ENCODE measurements around the gene OR4C45.
"Not testable (repeated sequence)": the region's sequence is repeated elsewhere in the genome, so short reads cannot be mapped to it uniquely, and the experiment has no call there.

OR4C45 gene

GRCh38 chr11:50032574-50032973 lies at the start of gene OR4C45:
OR4C45 (plus strand) TSS chr11:50032874.
- Histone ChIP-seq H3K4me1 (ENCODE audit: insufficient read depth, low read length) (no peaks in the 10 kb centered on the region), H3K9me3 (ENCODE audit: control insufficient read depth, insufficient read depth, low read length) (no peaks in the 10 kb centered on the region), H3K9ac (ENCODE audit: low read depth, low read length) (no peak within 1 kb of the TSS), H3K36me3 (ENCODE audit: insufficient read depth, low read length) (no peaks in the 10 kb centered on the region)

GRCh38 chr11:49995565-49995964 lies 37.1 kb upstream of the OR4C45 start:
- Histone ChIP-seq H3K4me1 (ENCODE audit: insufficient read depth, low read length) (no peaks in the 10 kb centered on the region), H3K36me3 (ENCODE audit: insufficient read depth, low read length) (no peaks in the 10 kb centered on the region), H3K9ac (ENCODE audit: low read depth, low read length) (no peak overlapping the region), H3K9me3 (ENCODE audit: control insufficient read depth, insufficient read depth, low read length) (no peaks in the 10 kb centered on the region)

DNA sequence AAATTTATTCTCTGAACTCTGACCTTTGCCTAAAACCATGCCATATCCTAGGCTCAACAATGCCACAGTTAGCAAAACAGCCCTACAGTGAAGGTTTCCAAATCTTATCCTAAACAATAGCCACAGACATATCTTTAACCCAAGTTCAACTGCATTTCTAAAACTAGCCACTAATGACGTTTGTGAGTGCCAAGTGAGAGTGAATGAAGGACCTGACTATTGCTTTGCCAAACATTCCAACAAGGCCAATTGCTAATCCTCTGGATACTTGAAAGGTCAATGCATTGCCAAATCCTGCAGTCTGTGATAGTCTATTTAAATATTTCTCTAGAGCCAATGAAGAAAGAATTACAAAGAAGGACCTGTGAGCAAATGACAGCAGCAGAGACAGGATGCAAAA lies 2.5 kb upstream of the OR4C45 start:
- Histone ChIP-seq H3K9ac (ENCODE audit: low read depth, low read length) (no peak overlapping the region), H3K36me3 (ENCODE audit: insufficient read depth, low read length) (no peaks in the 10 kb centered on the region), H3K4me1 (ENCODE audit: insufficient read depth, low read length) (no peaks in the 10 kb centered on the region), H3K9me3 (ENCODE audit: control insufficient read depth, insufficient read depth, low read length) (no peaks in the 10 kb centered on the region)

GRCh38 chr11:50036239-50036638 lies 3.6 kb downstream of the OR4C45 start:
- H3K4me1 ChIP-seq (ENCODE audit: insufficient read depth, low read length); H3K36me3 ChIP-seq (ENCODE audit: insufficient read depth, low read length); H3K9me3 ChIP-seq (ENCODE audit: control insufficient read depth, insufficient read depth, low read length); H3K9ac ChIP-seq (ENCODE audit: low read depth, low read length): not testable (repeated sequence)

DNA sequence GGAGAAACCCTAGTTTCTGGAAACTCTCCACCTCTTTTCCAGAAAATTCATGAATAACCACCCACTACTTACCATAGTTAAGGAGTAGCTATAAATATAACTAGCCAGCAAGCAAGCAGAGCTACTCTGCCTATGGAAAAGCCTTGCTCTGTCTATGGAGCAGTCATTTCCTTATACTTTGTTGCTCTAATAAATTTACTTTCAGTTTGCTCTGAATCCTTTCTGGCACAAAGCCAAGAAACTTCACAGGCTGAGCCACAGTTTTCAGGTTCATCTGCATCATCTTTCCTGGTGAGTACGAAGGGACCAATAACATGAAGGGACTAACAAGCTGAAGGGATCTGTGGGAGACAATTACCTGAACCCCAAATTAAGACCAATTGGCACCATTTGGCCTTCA lies 4.6 kb downstream of the OR4C45 start:
- H3K9ac ChIP-seq (ENCODE audit: low read depth, low read length) = no peak overlapping the region
- no peaks in the 10 kb centered on the region for H3K4me1 ChIP-seq (ENCODE audit: insufficient read depth, low read length)
- H3K36me3 ChIP-seq (ENCODE audit: insufficient read depth, low read length) = no peaks in the 10 kb centered on the region
- H3K9me3 ChIP-seq (ENCODE audit: control insufficient read depth, insufficient read depth, low read length) = no peaks in the 10 kb centered on the region

DNA sequence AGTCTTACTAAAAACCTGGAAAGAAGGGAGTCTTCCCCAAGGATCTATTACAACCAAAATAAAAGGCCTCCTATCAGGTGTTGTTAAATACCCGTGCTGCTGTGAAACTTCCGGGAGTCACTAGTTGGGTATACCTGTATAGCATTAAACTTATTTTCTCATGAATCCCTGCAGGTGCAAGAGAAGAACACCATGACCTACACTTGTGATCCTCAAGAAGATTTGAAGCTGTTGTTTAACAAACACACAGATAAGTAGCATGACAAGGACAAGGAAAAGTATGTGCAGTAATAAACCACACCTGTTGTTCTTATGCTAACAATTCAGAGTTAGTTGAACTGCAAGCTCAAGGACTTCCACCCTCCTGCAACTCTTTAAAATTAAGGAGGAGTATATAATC lies 12.0 kb downstream of the OR4C45 start:
- Histone ChIP-seq H3K9me3 (ENCODE audit: control insufficient read depth, insufficient read depth, low read length) (no peaks in the 10 kb centered on the region), H3K4me1 (ENCODE audit: insufficient read depth, low read length) (no peaks in the 10 kb centered on the region), H3K9ac (ENCODE audit: low read depth, low read length) (no peak overlapping the region), H3K36me3 (ENCODE audit: insufficient read depth, low read length) (no peaks in the 10 kb centered on the region)

DNA sequence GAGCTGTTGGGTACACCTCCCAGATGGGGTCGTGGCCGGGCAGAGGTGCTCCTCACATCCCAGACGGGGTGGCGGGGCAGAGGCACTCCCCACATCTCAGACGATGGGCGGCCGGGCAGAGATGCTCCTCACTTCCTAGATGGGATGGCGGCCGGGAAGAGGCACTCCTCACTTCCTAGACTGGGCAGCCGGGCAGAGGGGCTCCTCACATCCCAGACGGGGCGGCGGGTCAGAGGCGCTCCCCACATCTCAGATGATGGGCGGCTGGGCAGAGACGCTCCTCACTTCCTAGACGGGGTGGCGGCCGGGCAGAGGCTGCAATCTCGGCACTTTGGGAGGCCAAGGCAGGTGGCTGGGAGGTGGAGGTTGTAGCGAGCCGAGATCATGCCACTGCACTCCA lies 30.4 kb downstream of the OR4C45 start:
- H3K36me3 ChIP-seq (ENCODE audit: insufficient read depth, low read length); H3K4me1 ChIP-seq (ENCODE audit: insufficient read depth, low read length); H3K9me3 ChIP-seq (ENCODE audit: control insufficient read depth, insufficient read depth, low read length); H3K9ac ChIP-seq (ENCODE audit: low read depth, low read length): not testable (repeated sequence)

DNA sequence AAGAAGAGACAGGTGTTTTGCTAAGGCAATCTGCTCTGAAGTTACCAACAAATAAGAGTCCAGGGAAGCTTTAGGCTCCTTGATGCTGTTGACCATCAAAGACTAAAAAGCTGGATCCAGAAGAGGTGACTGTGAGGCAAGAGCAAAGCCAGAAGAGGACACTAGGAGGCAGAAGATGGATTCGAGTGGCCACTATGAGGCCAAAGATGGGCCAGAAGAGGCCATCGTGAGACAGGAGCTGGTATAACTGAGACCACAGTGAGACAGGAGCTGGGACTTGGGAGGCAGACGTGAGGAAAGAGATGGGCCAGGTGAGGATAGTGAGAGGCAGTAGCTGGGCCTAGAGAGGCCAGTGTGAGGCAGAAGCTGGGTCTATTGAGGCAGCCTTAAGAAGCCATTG lies 37.7 kb downstream of the OR4C45 start:
- Histone ChIP-seq H3K36me3 (ENCODE audit: insufficient read depth, low read length) (no peaks in the 10 kb centered on the region), H3K9ac (ENCODE audit: low read depth, low read length) (no peak overlapping the region), H3K4me1 (ENCODE audit: insufficient read depth, low read length) (no peaks in the 10 kb centered on the region), H3K9me3 (ENCODE audit: control insufficient read depth, insufficient read depth, low read length) (no peaks in the 10 kb centered on the region)

- Histone ChIP-seq H3K36me3 (ENCODE audit: insufficient read depth, low read length) (no peaks in the 10 kb centered on the region), H3K4me1 (ENCODE audit: insufficient read depth, low read length) (no peaks in the 10 kb centered on the region), H3K9me3 (ENCODE audit: control insufficient read depth, insufficient read depth, low read length) (no peaks in the 10 kb centered on the region)
These were observed 39.0 kb downstream of the OR4C45 start for GRCh38 chr11:50071584-50072225.

DNA sequence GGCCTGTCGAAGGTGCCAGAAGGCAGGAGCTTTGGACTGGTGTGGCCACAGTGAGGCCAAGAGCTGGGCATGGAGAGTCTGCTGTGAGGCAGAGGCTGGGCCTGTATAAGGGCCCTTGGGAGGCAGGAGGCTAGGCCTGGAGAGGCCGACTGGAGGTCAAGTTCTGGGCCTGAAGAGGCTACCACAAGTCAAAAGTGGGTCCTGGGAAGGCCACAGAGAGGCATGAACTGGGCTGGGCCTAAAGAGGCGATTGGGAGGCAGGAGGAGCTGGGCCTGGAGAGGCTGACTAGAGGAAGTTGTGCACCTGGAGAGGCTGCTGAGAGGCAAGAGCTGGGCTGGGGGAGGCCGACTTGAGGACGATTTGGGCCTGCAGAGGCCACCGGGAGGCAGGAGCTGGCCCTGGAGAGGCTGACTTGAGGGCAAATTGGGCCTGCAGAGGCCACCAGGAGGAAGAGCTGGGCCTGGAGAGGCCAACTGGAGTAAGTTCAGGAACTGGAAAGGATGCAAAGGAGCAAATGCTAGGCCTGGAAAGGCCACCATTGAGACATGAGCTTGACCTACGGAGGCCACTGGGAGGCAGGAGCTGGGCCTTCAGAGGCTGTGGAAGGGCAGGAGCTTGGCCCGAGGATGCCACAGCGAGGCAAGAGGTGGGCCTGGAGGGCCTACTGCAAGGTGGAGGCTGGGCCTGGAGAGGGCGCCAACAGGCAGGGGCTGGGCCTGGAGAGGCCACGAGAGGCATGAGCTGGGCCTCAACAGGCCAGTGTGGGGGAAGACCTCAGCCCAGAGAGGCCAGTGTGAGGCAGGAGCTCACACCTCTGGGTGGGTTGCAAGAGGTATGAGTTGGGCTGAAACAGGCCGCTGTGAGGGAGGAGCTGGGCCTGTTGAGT lies 39.8 kb downstream of the OR4C45 start:
- Histone ChIP-seq H3K4me1 (ENCODE audit: insufficient read depth, low read length) (no peaks in the 10 kb centered on the region), H3K9ac (ENCODE audit: low read depth, low read length) (no peak overlapping the region), H3K36me3 (ENCODE audit: insufficient read depth, low read length) (no peaks in the 10 kb centered on the region), H3K9me3 (ENCODE audit: control insufficient read depth, insufficient read depth, low read length) (no peaks in the 10 kb centered on the region)

More at GRCh38 chr11:50071584-50072225, 39.0 kb downstream of the OR4C45 start:
- no peak overlapping the region for H3K9ac ChIP-seq (ENCODE audit: low read depth, low read length)

GRCh38 chr11:50073113-50074105 lies 40.7 kb downstream of the OR4C45 start:
- Histone ChIP-seq H3K9me3 (ENCODE audit: control insufficient read depth, insufficient read depth, low read length) (no peaks in the 10 kb centered on the region), H3K4me1 (ENCODE audit: insufficient read depth, low read length) (no peaks in the 10 kb centered on the region), H3K36me3 (ENCODE audit: insufficient read depth, low read length) (no peaks in the 10 kb centered on the region), H3K9ac (ENCODE audit: low read depth, low read length) (no peak overlapping the region)

DNA sequence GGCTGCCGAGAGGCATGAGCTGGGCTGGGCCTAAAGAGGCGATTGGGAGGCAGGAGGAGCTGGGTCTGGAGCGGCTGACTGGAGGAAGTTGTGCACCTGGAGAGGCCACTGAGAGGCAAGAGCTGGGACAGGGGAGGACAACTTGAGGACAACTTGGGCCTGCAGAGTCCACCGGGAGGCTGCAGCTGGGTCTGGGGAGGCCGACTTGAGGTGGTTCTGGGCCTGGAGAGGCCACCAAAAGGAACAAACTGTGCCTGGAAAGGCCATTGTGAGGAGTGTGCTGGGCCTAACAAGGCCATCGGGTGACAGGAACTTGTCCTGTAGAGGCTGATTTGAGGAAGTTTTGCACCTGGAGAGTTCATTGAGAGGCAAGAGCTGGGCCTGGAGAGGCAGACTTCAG lies 41.5 kb downstream of the OR4C45 start:
- Histone ChIP-seq H3K9ac (ENCODE audit: low read depth, low read length) (no peak overlapping the region), H3K36me3 (ENCODE audit: insufficient read depth, low read length) (no peaks in the 10 kb centered on the region), H3K9me3 (ENCODE audit: control insufficient read depth, insufficient read depth, low read length) (no peaks in the 10 kb centered on the region), H3K4me1 (ENCODE audit: insufficient read depth, low read length) (no peaks in the 10 kb centered on the region)

GRCh38 chr11:50075856-50076255 lies 43.2 kb downstream of the OR4C45 start:
- no peak overlapping the region for H3K9ac ChIP-seq (ENCODE audit: low read depth, low read length)
- H3K9me3 ChIP-seq (ENCODE audit: control insufficient read depth, insufficient read depth, low read length) = no peaks in the 10 kb centered on the region
- H3K36me3 ChIP-seq (ENCODE audit: insufficient read depth, low read length) = no peaks in the 10 kb centered on the region
- no peaks in the 10 kb centered on the region for H3K4me1 ChIP-seq (ENCODE audit: insufficient read depth, low read length)

- Histone ChIP-seq H3K9ac (ENCODE audit: low read depth, low read length) (no peak overlapping the region), H3K4me1 (ENCODE audit: insufficient read depth, low read length) (no peaks in the 10 kb centered on the region), H3K9me3 (ENCODE audit: control insufficient read depth, insufficient read depth, low read length) (no peaks in the 10 kb centered on the region), H3K36me3 (ENCODE audit: insufficient read depth, low read length) (no peaks in the 10 kb centered on the region)
These were observed 44.9 kb downstream of the OR4C45 start for GRCh38 chr11:50077526-50077925.
